CD4-positive, alpha-beta T cell treated with Interleukin-4 for 4 hours (primary cell): ENCODE data around the gene DNHD1.
A peak's percentile ranks its signal among the peaks of the same experiment; 100 is the strongest.

Experiments used
- DNase-seq: peaks from one replicate; pipeline ENCODE4 v3.0.0-alpha.2; 2020

Gene DNHD1

GRCh38 chr11:6599449-6599848 is 102.4 kb downstream of the DNHD1 start:
- no peak for DNase-seq

- no peak for DNase-seq
These were observed 102.9 kb downstream of the DNHD1 start for GRCh38 chr11:6599881-6600390.

GRCh38 chr11:6601041-6601461 is 104.0 kb downstream of the DNHD1 start:
- DNase-seq: no peak

GRCh38 chr11:6602096-6602940 is 105.2 kb downstream of the DNHD1 start:
- no peak for DNase-seq

GRCh38 chr11:6603287-6604080 is 106.4 kb downstream of the DNHD1 start, which contains the start of the genes ILK and RRP8:
ILK (plus strand) TSS chr11:6603774; CDS start chr11:6604272, 498 bp downstream.
RRP8 (minus strand) TSS chr11:6603616; CDS start chr11:6603502, 114 bp downstream.
- peak; percentile 93 for DNase-seq

GRCh38 chr11:6604081-6604626 is 107.1 kb downstream of the DNHD1 start:
- DNase-seq: peak; percentile 72

- no peak for DNase-seq
These were observed 107.7 kb downstream of the DNHD1 start for GRCh38 chr11:6604790-6605189.

- peak; percentile 53 for DNase-seq
These were observed 109.5 kb downstream of the DNHD1 start for GRCh38 chr11:6606471-6607189.

GRCh38 chr11:6607190-6607795 is 110.2 kb downstream of the DNHD1 start:
- no peak for DNase-seq

GRCh38 chr11:6608011-6608410 is 110.9 kb downstream of the DNHD1 start:
- no peak for DNase-seq

- DNase-seq: no peak
These were observed 111.8 kb downstream of the DNHD1 start for GRCh38 chr11:6608726-6609501.

- no peak for DNase-seq
These were observed 112.5 kb downstream of the DNHD1 start for GRCh38 chr11:6609502-6610015.

- no peak for DNase-seq
These were observed 113.5 kb downstream of the DNHD1 start for GRCh38 chr11:6610591-6610990.

GRCh38 chr11:6611092-6611962 is 114.2 kb downstream of the DNHD1 start:
- DNase-seq: peak; percentile 11

- DNase-seq: no peak
These were observed 114.8 kb downstream of the DNHD1 start for GRCh38 chr11:6611963-6612212.

- peak; percentile 95 for DNase-seq
These were observed 115.3 kb downstream of the DNHD1 start, which contains the start of gene TAF10 for GRCh38 chr11:6612213-6613041. TAF10 (minus strand) TSS chr11:6612216; CDS start chr11:6612189, 27 bp downstream.

- no peak for DNase-seq
These were observed 116.4 kb downstream of the DNHD1 start for GRCh38 chr11:6613496-6613895.

GRCh38 chr11:6614446-6614845 is 117.4 kb downstream of the DNHD1 start:
- no peak for DNase-seq

GRCh38 chr11:6615046-6615445 is 118.0 kb downstream of the DNHD1 start:
- no peak for DNase-seq
